Measurements from ENCODE around the gene XKR3.

GRCh38 chr22:16803255-16803917 is 21.8 kb downstream of the XKR3 start:
- TF ChIP-seq CTCF (conservative IDR thresholded peaks at IDR 0.05; ENCODE audit: low read depth, low read length), result no peak
- TF ChIP-seq EZH2 (IDR thresholded peaks at IDR 0.05; ENCODE audit: borderline replicate concordance, low read depth, low read length, poor library complexity, severe bottlenecking), result no peak
